ENCODE data around the gene BAIAP2. TPM values are rescaled to one million over a fixed set of nuclear protein-coding genes. Genes with fewer than 3 reads are reported as not detected.

The BAIAP2 gene
- total RNA-seq, 1 donor from 2014 or later = 113 TPM

- Histone ChIP-seq H3K4me3 (no peak overlapping the region), H3K27ac (no peak overlapping the region), H3K4me1 (peaks cover 33% of the 10 kb centered on the region), H3K36me3 (peaks cover 0 to 5% of the 10 kb centered on the region in 2 donors), H3K27me3 (no peaks in the 10 kb centered on the region), H3K9me3 (no peaks in the 10 kb centered on the region)
- intact Hi-C loops (cut with DNase I) = no loop called here
- no peak for DNase-seq (ENCODE audit: extremely low spot score in 2 of 2)
- TF ChIP-seq POLR2AphosphoS5 (IDR thresholded peaks at IDR 0.05; ENCODE audit: insufficient read depth in 1 of 2, low read depth in 1 of 2) = peak in 1 of 2 donors; percentile 19
- no peak for TF ChIP-seq POLR2A (IDR thresholded peaks at IDR 0.05)
These were observed 45.1 kb downstream of the BAIAP2 start for GRCh38 chr17:81080019-81080418.

- no peaks in the 10 kb centered on the region for H3K27me3 ChIP-seq
- TF ChIP-seq CTCF (IDR thresholded peaks at IDR 0.05) = no peak
- TF ChIP-seq POLR2A (IDR thresholded peaks at IDR 0.05) = no peak
- no peak for TF ChIP-seq POLR2AphosphoS5 (IDR thresholded peaks at IDR 0.05; ENCODE audit: insufficient read depth in 1 of 2, low read depth in 1 of 2)
- intact Hi-C loops (cut with DNase I) = no loop called here
- no peaks in the 10 kb centered on the region for H3K9me3 ChIP-seq
- H3K4me3 ChIP-seq = no peak overlapping the region
- peaks cover 37% of the 10 kb centered on the region for H3K4me1 ChIP-seq
- no peak for DNase-seq (ENCODE audit: extremely low spot score in 2 of 2)
- peak overlapping the region; percentile 69 for H3K27ac ChIP-seq
- H3K36me3 ChIP-seq = peaks cover 0 to 11% of the 10 kb centered on the region in 2 donors
These were observed 46.5 kb downstream of the BAIAP2 start for GRCh38 chr17:81081222-81082176.

GRCh38 chr17:81082177-81083073, 47.5 kb downstream of the BAIAP2 start:
- no peak overlapping the region for H3K4me3 ChIP-seq
- no peaks in the 10 kb centered on the region for H3K27me3 ChIP-seq
- intact Hi-C loops (cut with DNase I) = no loop called here
- no peak for DNase-seq (ENCODE audit: extremely low spot score in 2 of 2)
- peak overlapping the region; percentile 69 for H3K27ac ChIP-seq
- TF ChIP-seq CTCF (IDR thresholded peaks at IDR 0.05) (no peak), POLR2A (IDR thresholded peaks at IDR 0.05) (no peak), POLR2AphosphoS5 (IDR thresholded peaks at IDR 0.05; ENCODE audit: insufficient read depth in 1 of 2, low read depth in 1 of 2) (no peak)
- H3K36me3 ChIP-seq = peaks cover 0 to 18% of the 10 kb centered on the region in 2 donors
- H3K4me1 ChIP-seq = peaks cover 44% of the 10 kb centered on the region
- H3K9me3 ChIP-seq = no peaks in the 10 kb centered on the region

- intact Hi-C loops (cut with DNase I) = no loop called here
- no peak overlapping the region for H3K4me3 ChIP-seq
- no peaks in the 10 kb centered on the region for H3K27me3 ChIP-seq
- TF ChIP-seq POLR2AphosphoS5 (IDR thresholded peaks at IDR 0.05; ENCODE audit: insufficient read depth in 1 of 2, low read depth in 1 of 2) (no peak), POLR2A (IDR thresholded peaks at IDR 0.05) (no peak), CTCF (IDR thresholded peaks at IDR 0.05) (no peak)
- H3K36me3 ChIP-seq = peaks cover 0 to 24% of the 10 kb centered on the region in 2 donors
- H3K9me3 ChIP-seq = no peaks in the 10 kb centered on the region
- DNase-seq (ENCODE audit: extremely low spot score in 2 of 2) = no peak
- peak overlapping the region; percentile 69 for H3K27ac ChIP-seq
- H3K4me1 ChIP-seq = peaks cover 47% of the 10 kb centered on the region
These were observed 48.3 kb downstream of the BAIAP2 start for GRCh38 chr17:81083125-81083765.
